K562 (cell line): Measurements from ENCODE around the gene BSN. TPM values are rescaled to one million over a fixed set of nuclear protein-coding genes. Genes with fewer than 3 reads are reported as not detected.

Source experiments
- ATAC-seq: fragments of 200-7000 bp; cut with Tn5 transposase; 3 replicates; pipeline ENCODE4 v1.9.1; 2020; ENCODE audit warnings: moderate library complexity
- BruUV-seq: library from RNA; stranded (reverse); fragments of 400-500 nt; replicated peaks from 2 replicates; lab custom pipeline; 2021; lab: Mats Ljungman, UMichigan
- CTCF ChIA-PET: fragments of 300-600 bp; formaldehyde crosslinking; extraction: SDS; loops from one replicate; lab custom pipeline; 2021; ENCODE audit warnings: low intra/inter-chr PET ratio; lab: Yijun Ruan, JAX
- POLR2A ChIA-PET: fragments of 300-600, 350-650 bp; sonication (Branson Sonifier 250); formaldehyde crosslinking; extraction: SDS; loops from one replicate; lab custom pipeline; 2021; ENCODE audit warnings: antibody characterized with exemption, inconsistent platforms; lab: Yijun Ruan, JAX
- DNase-seq, 4 experiments: peaks; one replicate each; pipeline versions ENCODE4 v3.0.0 to v3.0.0-alpha.2; 2011 to 2018; ENCODE audit warnings: low spot score in 3 of 4, mixed read lengths in 3 of 4; ENCODE audit errors: extremely low read depth in 1 of 4
- FAIRE-seq: peaks from 2 replicates; lab custom pipeline; 2011; peaks lifted over from hg19 to GRCh38; lab: Jason Lieb, UNC
- H2AFZ ChIP-seq: 2 replicates; pipeline ENCODE4 v1.6.0; 2011; ENCODE audit warnings: low read depth, low read length, control low read depth, inconsistent platforms
- H3K27ac ChIP-seq: fragments of 200-600 bp; 3 replicates; pipeline ENCODE4 v1.8.0; 2011; ENCODE audit warnings: low read depth, mild to moderate bottlenecking, control low read depth, inconsistent platforms, low read length, moderate library complexity, mixed read lengths; ENCODE audit errors: extremely low read depth
- H3K27me3 ChIP-seq, 2 experiments: fragments of 300-600 bp in 1 of 2; 2 replicates in 1 of 2; 3 replicates in 1 of 2; pipeline versions ENCODE4 v1.6.0 to v1.8.0; 2011; ENCODE audit warnings: inconsistent platforms in 2 of 2, low read length in 2 of 2, mild to moderate bottlenecking in 1 of 2, mixed read lengths in 1 of 2, moderate library complexity in 1 of 2; ENCODE audit not compliant: control insufficient read depth in 2 of 2, insufficient read depth in 2 of 2
- H3K36me3 ChIP-seq: fragments of 300-600 bp; 3 replicates; pipeline ENCODE4 v1.8.0; 2011; ENCODE audit warnings: mild to moderate bottlenecking, low read length, inconsistent platforms; ENCODE audit not compliant: control insufficient read depth, insufficient read depth
- H3K4me1 ChIP-seq, 2 experiments: fragments of 200-600 bp in 1 of 2; replicated peaks in 1 of 2; 2 replicates in 1 of 2; 3 replicates in 1 of 2; pipeline versions ENCODE4 v1.5.1 to v1.8.0; 2011; ENCODE audit warnings: inconsistent platforms in 2 of 2, low read length in 2 of 2, mild to moderate bottlenecking in 1 of 2, mixed read lengths in 1 of 2, moderate library complexity in 1 of 2; ENCODE audit not compliant: control insufficient read depth in 2 of 2, insufficient read depth in 2 of 2
- H3K4me2 ChIP-seq: 2 replicates; pipeline ENCODE4 v1.6.1; 2011; ENCODE audit warnings: low read length, control low read depth, inconsistent platforms, mixed read lengths; ENCODE audit not compliant: insufficient read depth
- H3K4me3 ChIP-seq: fragments of 200-600 bp; sonication (generic), shearing (Covaris generic); 2 replicates; pipeline ENCODE4 v1.5.1; 2016; ENCODE audit warnings: control low read depth, inconsistent platforms
- H3K79me2 ChIP-seq: fragments of 200-600 bp; 3 replicates; pipeline ENCODE4 v1.8.0; 2011; ENCODE audit warnings: low read length, inconsistent platforms; ENCODE audit not compliant: control insufficient read depth, insufficient read depth
- H3K9ac ChIP-seq, 2 experiments: 2 replicates each; pipeline versions ENCODE4 v1.6.0 to v1.6.1; 2011; ENCODE audit warnings: low read depth in 2 of 2, low read length in 2 of 2, control low read depth in 1 of 2, inconsistent platforms in 1 of 2, mild to moderate bottlenecking in 1 of 2, mixed read lengths in 1 of 2; ENCODE audit not compliant: insufficient read depth in 1 of 2
- H3K9me1 ChIP-seq: one replicate; pipeline ENCODE4 v1.6.0; 2011; ENCODE audit warnings: inconsistent platforms, mild to moderate bottlenecking, low read length, moderate library complexity; ENCODE audit not compliant: control insufficient read depth, insufficient read depth
- H3K9me3 ChIP-seq: replicated peaks from 2 replicates; pipeline ENCODE4 v1.5.1; 2011; ENCODE audit warnings: low read depth, low read length, inconsistent platforms; ENCODE audit not compliant: control insufficient read depth, insufficient read depth
- H4K20me1 ChIP-seq: replicated peaks from 2 replicates; pipeline ENCODE4 v1.6.1; 2011; ENCODE audit warnings: low read length, inconsistent platforms, mixed read lengths; ENCODE audit not compliant: control insufficient read depth, insufficient read depth
- CEBPG ChIP-seq, 3 experiments: fragments of 200-800 bp in 1 of 3; sonication (Bioruptor generic) in 1 of 3; sonication (generic) in 1 of 3; formaldehyde crosslinking in 1 of 3; IDR thresholded peaks in 2 of 3; conservative IDR thresholded peaks in 1 of 3; 2 replicates each; pipeline versions ENCODE4 v1.6.1 to v1.8.0; 2016 to 2022; ENCODE audit warnings: missing compliant biosample characterization in 2 of 3, missing genetic modification characterization in 2 of 3, mild to moderate bottlenecking in 1 of 3, missing genetic modification reagents in 1 of 3
- CXXC5 ChIP-seq: fragments of 250-450 bp; sonication (Bioruptor Pico); IDR thresholded peaks from 2 replicates; pipeline ENCODE4 v1.8.0; 2022; ENCODE audit warnings: inconsistent platforms, mild to moderate bottlenecking, moderate library complexity
- HIVEP1 ChIP-seq: fragments of 250-450 bp; sonication (Bioruptor Pico); IDR thresholded peaks from 2 replicates; pipeline ENCODE4 v1.4.0; 2020; ENCODE audit warnings: mild to moderate bottlenecking
- KLF10 ChIP-seq: fragments of 250-450 bp; sonication (Bioruptor Pico); IDR thresholded peaks from 2 replicates; pipeline ENCODE4 v1.6.1; 2021; ENCODE audit warnings: matching md5 sums
- MIER1 ChIP-seq: fragments of 450-650 bp; IDR thresholded peaks from 2 replicates; pipeline ENCODE4 v1.6.1; 2016; ENCODE audit warnings: antibody characterized with exemption, mild to moderate bottlenecking, low read depth
- RBM39 ChIP-seq: fragments of 200-400 bp; formaldehyde crosslinking; optimal IDR thresholded peaks from 2 replicates; pipeline ENCODE3; 2018; ENCODE audit warnings: low read depth, low read length
- WGBS: fragments of 100-300 bp; shearing (Covaris generic); methylation state at CpG from one replicate; pipeline ENCODE4 v1.1.6; 2016; ENCODE audit warnings: low coverage, mixed read lengths; ENCODE audit not compliant: insufficient coverage; ENCODE audit errors: missing lambda C conversion rate; 5-methylcytosine and 5-hydroxymethylcytosine counted together
- in situ Hi-C: fragments of 300-500 bp; cut with MboI; formaldehyde crosslinking; loops from 4 replicates; pipeline ENCODE4 v1.15.0; 2018; ENCODE audit warnings: inconsistent platforms, mixed read lengths
- intact Hi-C: fragments of 100-400 bp; cut with micrococcal nuclease; formaldehyde crosslinking; loops from 2 replicates; pipeline ENCODE4 v1.14.2; 2022
- polyA plus RNA-seq, 8 experiments: library from polyadenylated mRNA; depleted of rRNA in 4 of 8; stranded (reverse) in 5 of 8; unstranded in 3 of 8; fragments of >200 nt; fragmentation: Nextera tagmentation in 2 of 8; fragmentation: Illumina TruSeq in 1 of 8; extraction: Ambion mirVana in 2 of 8; extraction: Trizol in 1 of 8; gene quantifications; 2 replicates each; pipeline versions ENCODE4 v1.2.1 to v1.2.3, GENCODE V29; 2011 to 2014; ENCODE audit warnings: inconsistent platforms in 1 of 8, missing spikeins in 1 of 8
- total RNA-seq, 7 experiments: library from RNA; depleted of rRNA in 6 of 7; stranded (reverse); fragments of >200 nt in 6 of 7; fragmentation: Illumina TruSeq in 2 of 7; extraction: Trizol in 2 of 7; gene quantifications; 2 replicates each; pipeline versions ENCODE4 v1.2.1 to v1.2.3, GENCODE V29; 2011 to 2021; ENCODE audit warnings: low replicate concordance in 1 of 7
- TF ChIP-seq, protein P1 (sequence below): fragments of 450-650 bp; IDR thresholded peaks from 2 replicates; pipeline ENCODE4 v1.6.1; 2017; ENCODE audit warnings: antibody characterized with exemption
- TF ChIP-seq, protein P2 (sequence below): fragments of 250-450 bp; sonication (Bioruptor Pico); IDR thresholded peaks from 2 replicates; pipeline ENCODE4 v1.4.0; 2020; ENCODE audit warnings: mild to moderate bottlenecking, moderate library complexity
- TF ChIP-seq, protein P3 (sequence below): IDR thresholded peaks from 3 replicates; pipeline ENCODE4 v1.6.1; 2011; ENCODE audit warnings: borderline replicate concordance, mild to moderate bottlenecking, moderate library complexity; ENCODE audit not compliant: insufficient read length; ENCODE audit errors: extremely low read depth

The BSN gene
- total and polyA plus RNA-seq, 9 of the 15 experiments (the other 6 are each of a cell fraction or from before 2014, with no cell fraction given): 0.03 to 1.5 (median 0.29) TPM

DNA sequence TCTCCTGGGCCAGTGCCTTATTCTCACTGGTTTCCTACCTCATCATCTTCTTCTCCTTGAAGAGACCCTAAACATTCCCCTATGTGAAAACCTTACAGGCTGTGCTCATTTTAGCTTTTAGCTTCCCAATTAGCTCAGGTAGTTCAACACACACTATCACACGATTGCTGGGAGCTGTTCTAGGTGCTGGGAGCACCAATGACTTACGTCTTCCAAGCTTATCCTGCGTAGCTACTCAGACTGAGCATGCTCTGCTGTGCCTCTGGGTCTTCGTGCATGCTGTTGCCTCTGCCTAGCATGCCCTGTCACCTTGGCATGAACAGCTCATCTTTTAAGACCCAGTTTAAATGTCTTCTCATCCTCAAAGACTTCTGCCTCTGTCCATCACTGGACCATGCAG is 64.1 kb downstream of the BSN start (continued):
- no peak for TF ChIP-seq KLF10 (CRISPR knock-in tag)

DNA sequence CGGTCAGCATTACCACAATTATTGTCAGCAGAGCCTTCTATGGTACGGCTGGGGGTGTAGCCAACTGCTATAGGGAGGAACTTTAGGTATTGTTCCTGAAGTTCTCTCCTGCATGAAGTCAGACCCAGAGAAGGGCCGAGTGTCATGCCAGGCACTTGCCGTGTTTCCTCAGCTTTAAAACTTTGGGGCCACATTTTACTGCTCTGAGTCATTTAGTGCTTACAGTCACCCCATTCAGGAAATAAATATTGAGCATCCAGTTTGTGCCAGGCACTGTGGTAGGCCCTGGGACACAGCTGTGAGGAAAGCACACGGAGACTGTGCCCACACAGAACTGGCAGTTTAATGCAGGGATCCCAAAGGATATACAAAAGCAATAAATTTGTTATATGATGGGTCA is 65.4 kb downstream of the BSN start:
- intact Hi-C loops: no loop called here
- H3K79me2 ChIP-seq: no peaks in the 10 kb centered on the region
- H3K9me3 ChIP-seq: no peaks in the 10 kb centered on the region
- H3K36me3 ChIP-seq: no peaks in the 10 kb centered on the region
- no peaks in the 10 kb centered on the region for H4K20me1 ChIP-seq
- WGBS: 41% methylated on average over 3 of the region's 5 CpGs
- FAIRE-seq: no peak
- no peak overlapping the region for H3K4me2 ChIP-seq
- no peak overlapping the region for H3K27ac ChIP-seq
- POLR2A ChIA-PET: interaction anchor here (0.7 kb wide), 1 partner anchor 485 kb away, joined by 3 read pairs; no protein-coding TSS in a partner anchor
- no peak overlapping the region for H3K4me3 ChIP-seq
- H2AFZ ChIP-seq: no peak overlapping the region
- no peak for ATAC-seq
- CTCF ChIA-PET: no interaction called here
- no peaks in the 10 kb centered on the region for H3K4me1 ChIP-seq
- H3K9ac ChIP-seq: no peak overlapping the region
- BruUV-seq: no TSS peak
- in situ Hi-C loops: no loop called here
- H3K27me3 ChIP-seq: no peaks in the 10 kb centered on the region
- TF ChIP-seq, protein P1, sequence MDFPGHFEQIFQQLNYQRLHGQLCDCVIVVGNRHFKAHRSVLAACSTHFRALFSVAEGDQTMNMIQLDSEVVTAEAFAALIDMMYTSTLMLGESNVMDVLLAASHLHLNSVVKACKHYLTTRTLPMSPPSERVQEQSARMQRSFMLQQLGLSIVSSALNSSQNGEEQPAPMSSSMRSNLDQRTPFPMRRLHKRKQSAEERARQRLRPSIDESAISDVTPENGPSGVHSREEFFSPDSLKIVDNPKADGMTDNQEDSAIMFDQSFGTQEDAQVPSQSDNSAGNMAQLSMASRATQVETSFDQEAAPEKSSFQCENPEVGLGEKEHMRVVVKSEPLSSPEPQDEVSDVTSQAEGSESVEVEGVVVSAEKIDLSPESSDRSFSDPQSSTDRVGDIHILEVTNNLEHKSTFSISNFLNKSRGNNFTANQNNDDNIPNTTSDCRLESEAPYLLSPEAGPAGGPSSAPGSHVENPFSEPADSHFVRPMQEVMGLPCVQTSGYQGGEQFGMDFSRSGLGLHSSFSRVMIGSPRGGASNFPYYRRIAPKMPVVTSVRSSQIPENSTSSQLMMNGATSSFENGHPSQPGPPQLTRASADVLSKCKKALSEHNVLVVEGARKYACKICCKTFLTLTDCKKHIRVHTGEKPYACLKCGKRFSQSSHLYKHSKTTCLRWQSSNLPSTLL: no peak
- TF ChIP-seq CEBPG (CRISPR knock-in tag; IDR thresholded peaks at IDR 0.05) (no peak), CEBPG (tag; conservative IDR thresholded peaks at IDR 0.05 in 1 of 2, IDR thresholded peaks at IDR 0.05 in 1 of 2) (no peak), HIVEP1 (CRISPR knock-in tag) (no peak), RBM39 (no peak), CXXC5 (CRISPR knock-in tag) (no peak), MIER1 (no peak)
- TF ChIP-seq, protein P2, sequence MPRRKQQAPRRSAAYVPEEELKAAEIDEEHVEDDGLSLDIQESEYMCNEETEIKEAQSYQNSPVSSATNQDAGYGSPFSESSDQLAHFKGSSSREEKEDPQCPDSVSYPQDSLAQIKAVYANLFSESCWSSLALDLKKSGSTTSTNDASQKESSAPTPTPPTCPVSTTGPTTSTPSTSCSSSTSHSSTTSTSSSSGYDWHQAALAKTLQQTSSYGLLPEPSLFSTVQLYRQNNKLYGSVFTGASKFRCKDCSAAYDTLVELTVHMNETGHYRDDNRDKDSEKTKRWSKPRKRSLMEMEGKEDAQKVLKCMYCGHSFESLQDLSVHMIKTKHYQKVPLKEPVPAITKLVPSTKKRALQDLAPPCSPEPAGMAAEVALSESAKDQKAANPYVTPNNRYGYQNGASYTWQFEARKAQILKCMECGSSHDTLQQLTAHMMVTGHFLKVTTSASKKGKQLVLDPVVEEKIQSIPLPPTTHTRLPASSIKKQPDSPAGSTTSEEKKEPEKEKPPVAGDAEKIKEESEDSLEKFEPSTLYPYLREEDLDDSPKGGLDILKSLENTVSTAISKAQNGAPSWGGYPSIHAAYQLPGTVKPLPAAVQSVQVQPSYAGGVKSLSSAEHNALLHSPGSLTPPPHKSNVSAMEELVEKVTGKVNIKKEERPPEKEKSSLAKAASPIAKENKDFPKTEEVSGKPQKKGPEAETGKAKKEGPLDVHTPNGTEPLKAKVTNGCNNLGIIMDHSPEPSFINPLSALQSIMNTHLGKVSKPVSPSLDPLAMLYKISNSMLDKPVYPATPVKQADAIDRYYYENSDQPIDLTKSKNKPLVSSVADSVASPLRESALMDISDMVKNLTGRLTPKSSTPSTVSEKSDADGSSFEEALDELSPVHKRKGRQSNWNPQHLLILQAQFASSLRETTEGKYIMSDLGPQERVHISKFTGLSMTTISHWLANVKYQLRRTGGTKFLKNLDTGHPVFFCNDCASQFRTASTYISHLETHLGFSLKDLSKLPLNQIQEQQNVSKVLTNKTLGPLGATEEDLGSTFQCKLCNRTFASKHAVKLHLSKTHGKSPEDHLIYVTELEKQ (CRISPR knock-in tag): no peak
- TF ChIP-seq, protein P3, sequence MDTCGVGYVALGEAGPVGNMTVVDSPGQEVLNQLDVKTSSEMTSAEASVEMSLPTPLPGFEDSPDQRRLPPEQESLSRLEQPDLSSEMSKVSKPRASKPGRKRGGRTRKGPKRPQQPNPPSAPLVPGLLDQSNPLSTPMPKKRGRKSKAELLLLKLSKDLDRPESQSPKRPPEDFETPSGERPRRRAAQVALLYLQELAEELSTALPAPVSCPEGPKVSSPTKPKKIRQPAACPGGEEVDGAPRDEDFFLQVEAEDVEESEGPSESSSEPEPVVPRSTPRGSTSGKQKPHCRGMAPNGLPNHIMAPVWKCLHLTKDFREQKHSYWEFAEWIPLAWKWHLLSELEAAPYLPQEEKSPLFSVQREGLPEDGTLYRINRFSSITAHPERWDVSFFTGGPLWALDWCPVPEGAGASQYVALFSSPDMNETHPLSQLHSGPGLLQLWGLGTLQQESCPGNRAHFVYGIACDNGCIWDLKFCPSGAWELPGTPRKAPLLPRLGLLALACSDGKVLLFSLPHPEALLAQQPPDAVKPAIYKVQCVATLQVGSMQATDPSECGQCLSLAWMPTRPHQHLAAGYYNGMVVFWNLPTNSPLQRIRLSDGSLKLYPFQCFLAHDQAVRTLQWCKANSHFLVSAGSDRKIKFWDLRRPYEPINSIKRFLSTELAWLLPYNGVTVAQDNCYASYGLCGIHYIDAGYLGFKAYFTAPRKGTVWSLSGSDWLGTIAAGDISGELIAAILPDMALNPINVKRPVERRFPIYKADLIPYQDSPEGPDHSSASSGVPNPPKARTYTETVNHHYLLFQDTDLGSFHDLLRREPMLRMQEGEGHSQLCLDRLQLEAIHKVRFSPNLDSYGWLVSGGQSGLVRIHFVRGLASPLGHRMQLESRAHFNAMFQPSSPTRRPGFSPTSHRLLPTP: no peak
- TF ChIP-seq, all 486 proteins: peak for 0
- H3K9me1 ChIP-seq: no peaks in the 10 kb centered on the region
- DNase-seq: no peak
